NCI-H524 treated with DMSO at 0.1 percent for 48 hours (cell line): ENCODE results near the gene EIF2B4.
A peak's percentile ranks its signal among the peaks of the same experiment; 100 is the strongest.

Source experiments
- DNase-seq: peaks from one replicate; lab custom pipeline; 2025; lab: John Stamatoyannopoulos, UW

Gene EIF2B4

DNA sequence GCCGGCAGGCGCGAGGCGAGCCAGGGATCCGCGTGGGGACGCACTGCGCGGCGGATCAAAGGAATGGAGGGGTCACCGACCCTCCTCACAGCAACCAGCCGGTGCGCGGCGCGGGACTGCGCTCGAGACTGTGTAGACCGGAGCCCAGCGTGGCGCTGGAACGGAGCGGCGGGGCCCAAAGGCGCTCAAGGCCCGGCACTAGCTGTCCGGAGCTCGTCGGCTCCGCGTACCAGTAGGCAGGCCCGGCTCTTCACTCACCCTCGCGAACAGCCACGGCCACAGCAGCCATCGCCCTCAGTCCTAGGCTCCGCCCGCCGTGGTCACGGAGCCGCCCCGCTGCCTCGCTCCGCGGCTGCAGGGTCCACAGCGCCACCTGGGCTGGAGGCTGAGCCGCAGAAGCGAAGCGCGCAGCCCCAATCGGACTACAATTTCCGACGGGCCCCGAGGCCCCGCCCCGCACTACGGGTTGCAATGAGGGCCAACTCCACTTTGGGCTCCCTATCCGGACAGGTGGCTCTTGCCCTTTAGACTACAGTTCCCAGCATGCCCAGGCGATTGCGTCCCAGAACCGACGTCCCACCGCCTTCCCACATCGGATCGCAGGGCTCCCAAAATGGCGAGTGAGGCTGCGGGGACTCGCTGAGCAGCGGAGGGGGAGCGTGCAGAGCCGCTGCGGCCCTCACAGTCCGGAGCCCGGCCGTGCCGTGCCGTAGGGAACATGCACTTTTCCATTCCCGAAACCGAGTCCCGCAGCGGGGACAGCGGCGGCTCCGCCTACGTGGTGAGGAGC is at the start of gene EIF2B4, which contains the start of gene SNX17:
TSS of gene EIF2B4 (minus strand) at position 313 of the 790 bp plus-strand sequence. CDS start at position 289, 24 bp downstream.
TSS of gene SNX17 (plus strand) at position 591 of the 790 bp plus-strand sequence. CDS start at position 719, 128 bp downstream.
- peak; percentile 96 for DNase-seq

- no peak for DNase-seq
Observed at GRCh38 chr2:27416151-27416550, 46.0 kb upstream of the EIF2B4 start.

GRCh38 chr2:27412419-27413152 is 42.4 kb upstream of the EIF2B4 start:
- no peak for DNase-seq

DNA sequence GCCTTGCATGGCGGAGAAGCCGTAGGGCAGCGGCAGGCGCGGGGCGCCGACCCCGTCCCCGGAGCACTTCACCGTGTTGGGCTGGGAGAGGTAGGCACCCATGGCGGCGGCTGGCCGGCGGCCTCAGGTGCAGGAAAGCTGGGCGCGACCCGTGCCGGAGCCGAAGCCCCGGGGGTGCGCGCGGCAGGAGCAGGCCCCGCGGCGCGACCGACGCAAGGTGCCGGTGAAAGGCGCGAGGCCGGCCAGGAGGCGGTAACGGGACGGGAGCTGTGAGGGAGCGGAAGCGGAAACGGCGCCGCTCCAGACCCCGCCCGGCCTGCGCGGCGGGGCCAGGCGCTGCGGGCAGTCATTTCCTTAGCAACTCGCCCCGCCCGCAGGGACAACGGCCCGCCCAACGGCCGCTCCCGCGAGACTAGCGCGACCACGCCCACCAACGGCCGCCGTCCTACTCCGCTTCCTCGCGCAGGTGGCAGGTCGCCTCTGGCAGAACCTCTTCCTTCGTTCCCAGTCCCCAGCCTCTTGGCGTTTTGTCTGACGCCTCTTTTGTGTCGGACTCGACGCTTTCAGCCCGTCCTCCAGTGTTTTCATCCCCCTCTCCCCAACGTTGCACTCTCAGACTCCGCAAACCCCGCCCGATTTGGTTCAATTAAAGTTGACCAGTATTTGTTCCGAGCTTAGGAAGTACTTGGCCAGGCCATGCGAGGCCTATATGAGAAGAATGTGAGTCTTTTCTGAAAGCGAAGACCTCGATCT is 39.4 kb upstream of the EIF2B4 start, which contains the start of gene PPM1G:
TSS of gene PPM1G (minus strand) at position 271 of the 753 bp plus-strand sequence. CDS start at position 102, 169 bp downstream.
- peak; percentile 59 for DNase-seq

DNA sequence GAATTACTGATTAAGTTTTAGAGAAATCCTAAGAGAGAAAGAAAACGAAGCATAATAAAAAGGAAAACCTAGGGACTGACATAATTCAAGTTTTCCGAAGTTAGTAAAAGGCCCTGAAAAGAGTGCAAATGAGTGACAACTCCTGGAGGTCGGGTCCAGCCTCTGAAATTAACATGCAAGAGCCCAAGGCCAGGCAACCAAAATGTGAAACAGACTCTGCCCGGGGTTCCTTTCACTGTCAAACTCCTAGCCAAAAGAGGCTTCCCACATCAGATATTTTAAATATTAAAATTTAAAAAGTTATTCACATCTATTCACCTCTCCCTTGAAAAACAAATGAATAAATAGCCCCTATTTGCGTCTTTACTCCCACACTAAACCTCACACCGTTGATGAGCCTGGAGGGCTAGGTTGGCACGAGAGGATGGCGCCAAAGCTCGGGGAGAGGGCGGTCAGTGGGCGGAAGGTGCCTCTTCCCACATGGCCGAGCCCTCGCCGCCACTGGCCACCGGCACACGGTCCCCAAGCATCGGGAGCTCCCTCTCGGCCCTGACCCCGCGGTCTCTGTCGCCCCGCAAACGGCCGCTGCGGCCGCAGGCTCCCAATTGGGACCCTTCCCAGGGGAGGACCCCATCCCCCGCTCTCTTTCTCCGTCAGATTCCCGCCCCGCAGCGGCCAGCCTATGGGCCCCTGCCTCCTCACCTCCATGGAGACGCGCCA is 38.6 kb upstream of the EIF2B4 start:
- DNase-seq: no peak

GRCh38 chr2:27407798-27408491 is 37.8 kb upstream of the EIF2B4 start:
- DNase-seq: peak; percentile 31

- DNase-seq: no peak
Observed at GRCh38 chr2:27400348-27401135, 30.4 kb upstream of the EIF2B4 start.

DNA sequence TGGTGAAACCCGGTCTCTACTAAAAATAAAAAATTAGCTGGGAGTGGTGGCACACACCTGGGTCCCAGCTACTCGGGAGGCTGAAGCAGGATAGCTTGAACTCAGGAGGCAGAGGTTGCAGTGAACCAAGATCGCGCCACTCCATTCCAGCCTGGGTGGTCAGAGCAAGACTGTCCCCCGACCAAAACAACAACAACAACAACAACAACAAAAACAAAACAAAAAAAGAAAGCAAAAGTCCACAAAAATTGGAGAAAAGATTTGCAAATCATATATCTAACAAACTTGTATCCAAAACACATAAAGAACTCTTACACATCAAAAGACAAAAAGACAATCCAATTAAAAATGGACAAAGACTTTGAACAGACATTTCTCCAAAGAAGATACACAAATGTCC is 28.8 kb upstream of the EIF2B4 start:
- no peak for DNase-seq

- no peak for DNase-seq
Observed at GRCh38 chr2:27393225-27393624, 23.1 kb upstream of the EIF2B4 start.

DNA sequence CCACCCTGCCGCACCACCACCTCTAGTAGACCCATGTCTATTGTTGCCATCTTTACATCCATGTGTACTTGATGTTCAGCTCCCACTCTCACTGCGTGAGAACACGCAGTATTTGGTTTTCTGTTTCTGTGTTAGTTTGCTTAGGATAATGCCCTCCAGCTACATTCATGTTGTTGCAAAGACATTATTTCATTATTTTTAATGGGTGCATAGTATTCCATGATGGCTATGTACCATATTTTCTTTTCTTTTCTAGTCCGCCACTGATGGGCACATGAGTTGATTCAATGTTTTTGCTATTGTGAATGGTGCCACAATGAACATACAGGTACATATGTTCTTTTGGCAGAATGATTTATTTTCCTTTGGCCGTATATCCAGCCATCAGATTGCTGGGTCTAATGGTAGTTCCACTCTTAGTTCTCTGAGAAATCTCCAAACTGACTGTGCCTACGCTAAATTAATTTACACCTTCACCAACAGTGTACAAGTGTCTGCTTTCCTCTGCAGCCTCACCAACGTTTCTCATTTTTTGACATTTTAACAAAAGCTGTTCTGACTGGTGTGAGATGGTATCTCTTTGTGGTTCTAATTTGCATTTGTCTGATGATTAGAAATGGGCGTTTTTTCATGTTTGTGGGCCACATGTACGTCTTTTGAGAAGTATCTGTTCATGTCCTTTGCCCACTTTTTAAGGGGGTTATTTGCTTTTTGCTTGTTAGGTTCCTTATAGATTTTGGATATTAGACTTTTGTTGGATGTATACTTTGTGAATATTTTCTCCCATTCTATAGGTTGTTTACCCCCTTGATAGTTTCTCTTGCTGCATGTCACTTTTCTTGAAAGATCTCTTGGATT is 20.9 kb upstream of the EIF2B4 start:
- no peak for DNase-seq

- peak; percentile 58 for DNase-seq
Observed at GRCh38 chr2:27381577-27382181, 11.5 kb upstream of the EIF2B4 start.

DNA sequence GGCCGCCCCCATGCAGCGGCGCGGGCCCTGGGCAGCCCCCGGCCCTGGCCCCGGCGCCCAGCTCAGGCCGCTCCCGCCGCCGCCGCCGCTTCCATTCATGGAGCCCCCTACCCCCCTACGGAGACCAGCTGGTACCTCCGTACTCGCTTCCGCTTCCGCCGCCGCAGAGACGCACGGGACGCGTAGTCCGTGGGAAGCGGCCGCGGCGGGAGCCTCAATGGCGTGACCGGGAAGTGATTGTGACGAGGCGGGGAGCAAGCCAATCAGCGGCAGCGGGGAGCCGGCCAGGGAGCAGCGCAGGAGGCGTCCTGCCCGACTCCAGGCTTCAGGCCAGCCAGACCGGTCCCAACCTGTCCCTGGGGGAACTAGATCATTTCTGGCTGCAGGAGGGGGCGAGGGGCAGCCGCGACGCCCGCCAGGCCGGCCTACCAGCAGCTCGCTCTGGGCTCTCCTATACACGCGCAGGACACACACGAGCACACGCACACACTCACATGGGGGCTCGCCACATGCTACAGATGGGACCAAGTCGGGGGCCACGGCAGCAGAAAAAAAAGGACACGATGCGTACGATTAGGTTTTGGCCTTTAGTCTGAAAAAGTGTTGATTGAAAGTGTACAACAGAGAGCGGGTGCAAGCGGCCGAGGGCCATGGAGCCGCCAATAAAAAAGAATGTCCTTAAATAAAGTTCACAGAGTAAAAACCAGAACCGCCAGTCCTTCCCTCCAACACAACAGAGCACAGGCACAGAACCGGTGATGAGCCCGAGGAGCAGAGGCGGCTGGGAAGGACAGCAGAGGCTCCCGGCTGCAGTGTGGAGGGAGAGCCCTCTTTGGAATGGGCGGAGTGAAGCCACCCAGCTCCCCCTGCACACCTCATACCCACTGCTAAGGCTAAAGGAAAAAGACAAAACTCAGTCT is 10.7 kb upstream of the EIF2B4 start, which contains the start of gene ZNF513:
TSS of gene ZNF513 (minus strand) at position 109 of the 920 bp plus-strand sequence. CDS start 208 bp downstream, outside the sequence.
- DNase-seq: peak; percentile 52

- no peak for DNase-seq
Observed at GRCh38 chr2:27379836-27380625, 9.9 kb upstream of the EIF2B4 start.

DNA sequence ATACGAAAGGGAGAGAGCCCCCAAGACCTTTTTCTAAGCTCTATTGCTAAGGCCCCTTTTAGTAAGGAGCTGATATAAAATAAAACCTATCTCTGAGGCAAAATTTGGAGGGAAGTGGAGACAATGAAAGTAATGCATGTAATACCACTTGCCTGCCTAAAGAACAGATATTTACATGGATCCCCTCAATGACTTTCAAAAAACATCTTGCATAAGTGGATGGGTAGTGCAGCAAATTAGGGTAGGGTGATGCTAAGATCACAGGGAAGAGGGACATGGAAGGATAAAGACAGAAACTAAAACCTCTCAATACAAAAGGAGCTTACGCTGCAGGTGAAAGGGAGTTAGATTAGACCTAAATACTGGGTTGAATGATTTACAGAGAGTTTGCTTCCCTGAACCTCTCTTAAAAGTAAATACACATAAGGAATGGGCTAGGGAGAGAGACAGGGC is 9.3 kb upstream of the EIF2B4 start:
- DNase-seq: no peak

- no peak for DNase-seq
Observed at GRCh38 chr2:27378809-27379290, 8.7 kb upstream of the EIF2B4 start.

GRCh38 chr2:27378096-27378808 is 8.1 kb upstream of the EIF2B4 start:
- DNase-seq: no peak
